Superior temporal gyrus (tissue), 1 donor: ENCODE data around the gene UTP3.
"Not testable (repeated sequence)": the region's sequence is repeated elsewhere in the genome, so short reads cannot be mapped to it uniquely, and the experiment has no call there.

Experiments used
- DNase-seq: peaks from one replicate; pipeline ENCODE4 v3.0.0-alpha.2; 2016; ENCODE audit errors: extremely low spot score

UTP3 gene

DNA sequence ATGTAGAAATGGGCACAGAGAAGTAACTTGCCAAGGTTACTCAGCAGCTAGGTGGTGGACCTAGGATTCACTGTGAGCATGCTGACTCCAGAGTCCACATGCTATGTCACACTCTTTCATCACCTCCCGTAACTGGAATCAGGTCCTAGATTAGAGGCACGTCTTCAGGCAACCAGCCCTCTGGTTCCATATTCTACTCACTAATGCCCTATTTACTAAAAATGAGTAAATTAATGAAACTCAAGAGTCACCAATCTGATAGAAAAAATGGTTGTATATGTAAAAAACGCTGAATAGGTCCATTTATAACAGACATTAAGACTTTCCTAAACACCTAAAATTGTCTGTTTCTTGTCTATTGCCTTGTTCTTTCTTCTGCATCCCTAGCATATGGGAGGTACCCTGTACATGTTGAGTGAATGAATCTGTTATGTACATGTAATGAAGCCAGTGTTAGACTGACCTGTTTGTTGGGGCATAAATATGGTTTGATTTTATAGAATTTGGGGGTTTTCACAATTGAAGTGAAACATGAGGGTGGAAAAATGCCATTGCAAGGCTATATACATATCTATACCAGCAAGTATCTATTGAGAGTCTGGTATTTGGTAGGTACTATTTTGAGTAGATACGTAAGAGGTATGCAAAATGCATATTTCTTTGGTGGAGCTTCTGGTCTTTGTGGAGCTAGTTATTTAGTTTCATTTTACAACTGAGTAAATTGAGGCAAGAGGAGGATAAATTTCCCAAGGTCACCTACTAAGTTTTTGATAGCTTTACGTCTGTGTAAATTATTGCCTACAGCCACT lies 26.0 kb downstream of the UTP3 start:
- DNase-seq, result no peak

DNA sequence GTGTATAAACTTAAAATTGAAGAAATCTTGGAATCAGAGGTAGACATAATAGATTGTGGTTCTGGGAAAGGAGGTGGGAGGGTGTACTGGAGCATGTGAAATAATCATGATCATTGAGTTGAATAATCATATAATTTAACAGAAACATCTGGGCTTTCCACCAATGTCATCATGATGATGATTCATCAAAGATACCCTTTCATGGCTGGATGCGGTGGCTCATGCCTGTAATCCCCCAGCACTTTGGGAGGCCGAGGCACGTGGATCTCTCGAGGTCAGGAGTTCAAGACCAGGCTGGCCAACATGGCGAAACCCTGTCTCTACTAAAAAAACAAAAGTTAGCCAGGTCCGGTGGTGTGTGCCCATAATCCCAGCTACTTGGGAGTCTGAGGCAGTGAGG lies 26.8 kb downstream of the UTP3 start:
- DNase-seq, result no peak

DNA sequence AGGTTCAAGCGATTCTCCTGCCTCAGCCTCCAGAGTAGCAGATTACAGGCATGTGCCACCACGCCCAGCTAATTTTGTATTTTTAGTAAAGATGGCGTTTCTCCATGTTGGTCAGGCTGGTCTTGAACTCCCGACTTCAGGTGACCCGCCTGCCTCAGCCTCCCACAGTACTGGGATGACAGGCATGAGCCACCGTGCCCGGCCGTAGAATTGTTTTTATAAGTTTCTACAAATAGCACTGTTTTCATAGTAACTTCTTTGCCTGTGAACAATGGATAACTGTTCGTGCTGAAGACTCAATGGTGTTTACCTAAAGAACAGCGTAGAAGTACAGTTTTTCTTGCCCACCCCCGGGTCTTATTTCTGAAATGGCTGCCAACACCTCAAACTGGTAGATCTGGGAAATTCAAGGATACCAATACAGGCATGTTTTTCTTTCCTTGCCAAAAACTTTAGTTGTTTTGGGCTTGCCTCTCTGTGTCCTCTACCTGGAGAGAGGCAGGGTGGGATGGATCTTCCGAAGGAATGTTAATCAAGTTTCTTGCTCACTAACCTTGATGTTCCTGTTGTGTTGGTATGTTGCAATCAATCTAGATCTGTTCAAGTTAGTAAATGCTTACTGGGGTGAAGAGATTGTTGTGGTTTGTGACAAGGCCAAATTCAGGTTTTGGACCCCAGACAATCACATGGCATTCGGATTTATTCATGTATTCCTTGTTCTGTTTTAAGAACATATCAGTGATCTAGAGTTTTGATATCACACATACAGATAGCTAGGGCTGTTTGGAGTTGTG lies 30.7 kb downstream of the UTP3 start:
- no peak for DNase-seq

DNA sequence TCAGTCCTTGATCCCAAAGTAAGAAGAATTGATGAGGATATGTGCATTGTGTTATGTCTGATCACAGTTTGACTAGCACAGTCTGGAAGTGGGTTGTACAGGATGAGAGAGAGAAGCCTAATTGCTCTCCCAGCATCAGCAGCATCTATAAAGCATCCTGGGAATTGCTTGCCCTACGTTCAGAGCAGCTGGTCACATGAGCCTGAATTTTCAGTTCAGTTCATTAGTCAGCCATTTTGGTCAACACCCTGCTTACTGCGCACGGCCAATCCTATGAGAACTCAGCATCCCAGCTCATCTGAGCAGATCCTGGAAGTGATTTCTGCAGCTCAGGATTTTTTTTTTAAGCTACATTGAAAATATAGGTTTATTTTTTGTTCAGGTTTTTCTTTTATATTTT lies 33.4 kb downstream of the UTP3 start, which contains the start of gene RUFY3:
TSS of gene RUFY3 (plus strand) at position 218 of the 400 bp plus-strand sequence. CDS start 610 bp downstream, outside the sequence.
- peak; percentile 96 for DNase-seq

DNA sequence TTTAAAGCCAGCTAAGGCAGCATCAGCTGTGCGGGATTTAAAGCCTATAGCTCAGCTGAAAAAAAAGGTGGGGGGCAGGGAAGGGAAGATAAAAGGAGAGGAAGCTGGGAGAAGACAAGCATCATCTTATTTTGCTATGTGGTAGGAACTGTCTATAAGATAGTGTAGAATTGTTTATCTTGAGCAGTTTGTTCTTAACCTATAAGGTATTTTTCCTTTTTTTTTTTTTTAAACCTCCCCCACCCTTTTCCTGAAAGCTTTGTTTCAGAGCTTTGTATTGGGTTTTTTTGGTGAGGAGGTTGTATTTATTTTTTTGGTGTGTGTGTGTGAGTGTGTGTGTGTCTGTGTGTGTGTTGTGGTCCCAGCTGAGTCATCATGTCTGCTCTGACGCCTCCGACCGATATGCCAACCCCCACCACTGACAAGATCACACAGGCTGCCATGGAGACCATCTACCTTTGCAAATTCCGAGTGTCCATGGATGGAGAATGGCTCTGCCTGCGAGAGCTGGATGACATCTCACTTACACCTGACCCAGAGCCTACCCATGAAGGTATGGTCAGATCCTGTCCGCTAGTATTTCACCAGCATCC lies 34.0 kb downstream of the UTP3 start:
- DNase-seq, result no peak

DNA sequence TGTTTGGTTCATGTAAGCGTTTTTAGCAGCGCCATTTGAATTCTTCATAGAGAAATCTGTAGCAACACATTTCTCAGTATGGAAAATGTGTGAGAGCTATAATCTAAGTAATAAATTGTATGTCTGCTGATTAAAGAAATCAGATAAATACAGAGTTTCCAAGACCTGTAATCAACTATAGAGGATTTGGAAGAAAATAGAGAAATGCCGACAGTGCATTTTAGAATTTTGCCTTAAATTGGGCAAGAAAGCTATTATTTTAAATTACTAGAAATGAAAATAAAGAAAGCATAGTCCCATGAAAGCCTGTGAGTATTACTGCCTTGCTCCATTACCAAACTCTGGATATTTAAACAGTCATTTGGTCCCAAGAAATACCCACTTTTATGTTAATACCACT lies 36.1 kb downstream of the UTP3 start:
- no peak for DNase-seq

DNA sequence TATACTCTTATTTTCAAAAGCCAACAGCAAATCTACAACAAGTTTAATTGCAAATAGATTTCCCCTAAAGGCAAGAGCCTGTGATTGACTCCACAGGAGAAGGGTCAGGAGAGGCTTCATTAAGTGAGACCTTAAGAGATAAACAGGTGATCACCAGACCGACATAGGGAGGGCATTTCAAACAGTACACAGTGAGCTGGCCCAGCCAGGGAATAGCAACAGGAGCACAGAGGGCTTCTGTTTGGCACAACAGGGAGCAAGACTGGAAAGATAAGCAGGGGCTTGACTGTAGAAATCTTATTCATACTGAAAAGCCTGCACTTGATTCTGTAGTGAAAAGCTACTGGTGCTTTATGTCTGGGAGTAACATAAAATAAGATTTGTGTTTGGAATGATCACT lies 37.3 kb downstream of the UTP3 start:
- DNase-seq, result no peak

DNA sequence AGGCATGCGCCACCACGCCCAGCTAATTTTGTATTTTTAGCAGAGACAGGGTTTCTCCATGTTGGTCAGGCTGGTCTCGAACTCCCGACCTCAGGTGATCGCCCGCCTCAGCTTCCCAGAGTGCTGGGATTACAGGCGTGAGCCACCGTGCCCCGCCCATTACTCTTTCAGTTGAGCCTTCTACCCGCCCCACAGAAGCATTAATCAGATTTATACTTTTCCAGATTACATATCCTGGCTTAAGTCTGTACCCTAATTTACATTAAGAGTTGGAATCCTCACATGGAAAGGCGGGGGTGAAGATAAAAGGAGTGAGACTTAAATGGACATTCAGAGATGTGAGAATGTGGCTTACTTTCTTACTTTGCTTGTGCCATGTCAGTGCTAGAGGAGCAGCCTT lies 38.2 kb downstream of the UTP3 start:
- DNase-seq, result not testable (repeated sequence)

DNA sequence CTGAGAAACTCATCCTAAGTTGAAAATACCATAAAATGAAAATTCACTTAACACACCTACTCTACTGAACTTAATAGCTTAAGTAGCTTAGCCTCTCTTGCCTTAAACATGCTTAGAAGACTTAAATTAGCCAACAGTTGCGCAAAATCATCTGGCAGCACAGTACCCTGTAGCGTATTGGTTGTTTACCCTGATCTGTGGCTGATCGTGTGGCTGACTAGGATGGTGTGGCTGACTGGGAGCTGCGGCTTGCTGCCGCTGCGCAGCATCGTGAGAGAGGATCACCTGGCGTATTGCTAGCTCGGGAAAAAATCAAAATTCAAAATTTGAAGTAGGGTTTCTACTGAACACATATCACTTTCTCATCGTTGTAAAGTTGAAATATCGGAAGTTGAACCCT lies 39.8 kb downstream of the UTP3 start:
- no peak for DNase-seq

DNA sequence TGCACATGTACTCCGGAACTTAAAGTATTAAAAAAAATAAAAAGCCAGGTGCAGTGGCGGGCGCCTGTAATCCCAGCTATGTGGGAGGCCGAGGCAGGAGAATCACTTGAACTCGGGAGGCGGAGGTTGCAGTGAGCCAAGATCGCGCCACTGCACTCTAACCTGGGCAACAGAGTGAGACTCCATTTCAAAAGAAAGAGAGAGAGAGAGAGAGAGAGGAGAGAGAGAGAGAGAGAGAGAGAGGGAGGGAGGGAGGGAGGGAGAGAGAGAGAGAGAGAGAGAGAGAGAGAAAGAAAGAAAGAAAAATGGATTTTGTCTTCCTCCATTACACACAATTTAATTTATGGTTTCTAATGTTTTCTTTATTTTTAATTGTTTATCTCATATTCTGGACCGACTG lies 44.5 kb downstream of the UTP3 start:
- DNase-seq, result not testable (repeated sequence)

DNA sequence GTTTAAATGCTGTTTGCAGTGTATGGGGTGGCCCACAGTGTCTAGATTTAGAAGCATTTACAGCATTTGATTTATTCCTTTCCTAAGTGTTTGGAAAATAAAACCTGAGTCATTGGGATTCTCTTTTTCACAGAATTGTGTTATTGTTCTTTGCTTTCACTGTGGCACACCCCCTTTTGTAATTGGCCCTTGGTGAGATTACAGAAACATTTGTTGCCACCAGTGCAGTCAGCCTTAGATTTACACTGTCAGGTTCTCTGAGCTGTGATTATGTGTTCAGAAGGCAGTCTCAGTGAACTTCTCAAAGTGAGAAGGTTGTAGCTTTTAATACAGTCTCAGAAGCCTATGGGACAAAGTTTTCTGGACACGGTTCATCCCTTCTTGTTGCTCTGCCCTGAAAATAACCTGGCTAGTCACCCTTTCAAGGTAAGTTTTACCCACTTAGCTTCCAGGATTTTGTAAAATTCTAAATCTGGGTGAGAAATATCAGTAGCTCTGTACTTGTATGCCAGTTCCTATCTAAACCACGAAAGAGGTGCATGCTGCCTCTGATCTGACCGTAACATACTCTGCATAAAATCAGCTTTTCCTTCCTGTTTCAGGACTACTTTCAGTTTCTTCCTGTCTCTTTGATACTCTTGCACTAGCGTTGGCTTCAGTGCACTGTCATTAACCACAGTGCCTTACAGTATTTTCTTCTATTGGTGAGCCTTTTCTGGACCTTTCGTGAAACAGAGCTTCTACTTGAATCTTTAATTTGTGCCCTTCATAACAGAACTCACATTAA lies 46.0 kb downstream of the UTP3 start:
- DNase-seq, result peak; percentile 75

DNA sequence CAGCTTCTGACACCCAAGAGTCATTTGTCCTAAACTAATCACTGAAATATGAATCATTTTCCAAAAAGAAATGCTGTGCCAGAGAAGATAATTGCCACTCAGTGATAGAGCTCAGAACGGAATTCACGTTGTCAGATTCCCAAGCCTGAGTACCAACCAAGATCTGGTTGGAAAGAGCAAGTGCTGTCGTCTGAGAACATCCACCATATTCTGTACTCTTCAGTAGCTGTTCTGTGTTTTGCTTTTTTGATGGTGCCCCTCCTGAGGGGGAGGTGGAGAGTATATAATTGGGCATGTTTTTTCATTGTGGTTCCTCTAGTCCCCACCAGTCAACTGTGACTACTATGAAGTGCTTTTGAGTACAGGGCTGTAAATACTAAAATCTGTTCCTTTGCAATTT lies 46.6 kb downstream of the UTP3 start:
- DNase-seq, result no peak

DNA sequence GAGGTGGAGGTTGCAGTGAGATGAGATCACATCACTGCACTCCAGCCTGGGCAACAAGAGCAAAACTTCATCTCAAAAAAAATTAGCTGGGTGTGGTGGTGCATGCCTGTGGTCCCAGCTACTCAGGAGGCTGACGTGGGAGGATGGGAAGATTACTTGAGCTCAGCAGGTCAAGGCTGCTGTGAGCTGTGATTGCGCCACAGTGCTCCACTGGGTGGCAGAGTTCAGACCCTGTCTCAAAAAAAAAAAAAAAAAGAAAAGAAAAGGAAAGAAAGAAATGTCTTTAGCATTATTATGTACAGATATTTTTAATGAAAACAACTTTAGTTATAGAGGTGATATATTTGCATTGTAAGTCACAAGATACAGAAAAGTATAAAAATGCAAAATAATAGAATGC lies 47.6 kb downstream of the UTP3 start:
- DNase-seq, result not testable (repeated sequence)

DNA sequence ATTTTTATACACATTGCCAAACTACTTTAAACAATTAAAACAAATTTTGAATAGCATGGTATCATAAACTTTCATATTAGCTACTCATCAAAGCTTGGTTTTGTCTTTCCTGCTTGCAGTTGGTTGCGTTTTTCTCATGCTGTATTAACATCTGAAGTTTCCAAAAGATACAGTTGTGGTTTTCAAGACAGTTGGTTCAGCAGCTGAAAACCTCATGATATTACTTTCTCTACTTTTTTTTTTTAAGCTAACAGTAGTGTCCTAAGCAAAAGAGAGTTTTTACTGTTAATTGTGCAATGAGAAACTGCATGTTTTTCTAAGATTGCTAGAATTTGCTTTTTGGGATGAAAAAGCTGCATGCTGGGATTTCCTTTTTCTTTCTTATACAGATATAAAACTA lies 48.7 kb downstream of the UTP3 start:
- no peak for DNase-seq

DNA sequence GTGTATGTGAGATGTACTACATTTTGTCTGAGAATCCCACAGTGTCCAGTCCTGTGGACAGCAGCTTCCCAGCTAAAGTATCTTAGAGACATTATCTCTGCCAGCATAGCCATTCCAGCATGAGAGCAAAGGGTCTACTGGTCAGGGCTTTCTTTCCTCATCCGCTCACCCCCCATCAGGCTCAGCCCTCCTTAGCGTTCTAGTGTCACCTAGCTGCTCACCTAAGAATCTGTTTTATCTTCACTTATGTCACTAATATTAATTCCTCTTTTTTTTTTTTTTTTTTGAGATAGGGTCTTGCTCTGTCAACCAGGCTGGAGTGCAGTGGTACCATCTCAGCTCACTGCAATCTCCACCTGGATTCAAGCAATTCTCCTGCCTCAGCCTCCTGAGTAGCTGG lies 49.1 kb downstream of the UTP3 start:
- DNase-seq, result no peak

DNA sequence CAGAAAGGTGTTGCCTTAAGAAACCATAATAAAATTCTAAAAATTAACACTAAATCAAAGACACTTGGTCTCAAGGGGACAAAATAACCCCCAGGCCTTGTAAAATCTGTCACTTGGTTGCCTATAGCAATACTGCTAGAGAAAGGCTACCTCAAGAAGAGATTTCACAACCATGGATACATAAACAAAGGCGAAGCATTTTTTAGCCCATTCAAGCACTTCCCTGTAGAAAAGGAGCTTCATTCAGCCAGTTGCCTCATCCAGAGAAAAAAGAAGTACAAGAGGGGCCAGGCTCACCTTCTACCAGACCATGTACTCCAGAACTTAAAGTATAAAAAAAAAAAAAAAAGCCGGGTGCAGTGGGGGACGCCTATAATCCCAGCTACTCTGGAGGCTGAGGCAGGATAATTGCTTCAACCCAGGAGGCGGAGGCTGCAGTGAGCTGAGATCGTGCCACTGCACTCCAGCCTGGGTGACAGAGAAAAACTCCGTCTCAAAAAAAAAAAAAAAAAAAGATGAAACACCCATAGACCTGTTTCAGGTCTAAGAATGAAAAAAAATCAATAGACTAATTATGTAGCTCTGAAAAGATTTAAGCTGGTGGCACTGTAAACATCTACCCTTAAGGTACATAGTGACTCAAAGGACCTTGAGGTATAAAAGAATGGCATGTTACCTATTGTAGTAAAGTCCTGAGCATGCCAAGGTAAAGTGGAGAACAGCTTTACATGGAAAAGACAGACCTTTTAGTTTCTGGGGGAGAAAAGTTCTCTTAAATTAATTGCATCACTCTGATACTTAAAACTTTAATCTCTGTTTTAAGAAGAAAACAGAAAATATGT lies 51.4 kb downstream of the UTP3 start:
- DNase-seq, result no peak
